ENCODE data around the gene SPG11.

GRCh38 chr15:44532689-44533088 is 130.8 kb downstream of the SPG11 start:
- TF ChIP-seq, protein P1, sequence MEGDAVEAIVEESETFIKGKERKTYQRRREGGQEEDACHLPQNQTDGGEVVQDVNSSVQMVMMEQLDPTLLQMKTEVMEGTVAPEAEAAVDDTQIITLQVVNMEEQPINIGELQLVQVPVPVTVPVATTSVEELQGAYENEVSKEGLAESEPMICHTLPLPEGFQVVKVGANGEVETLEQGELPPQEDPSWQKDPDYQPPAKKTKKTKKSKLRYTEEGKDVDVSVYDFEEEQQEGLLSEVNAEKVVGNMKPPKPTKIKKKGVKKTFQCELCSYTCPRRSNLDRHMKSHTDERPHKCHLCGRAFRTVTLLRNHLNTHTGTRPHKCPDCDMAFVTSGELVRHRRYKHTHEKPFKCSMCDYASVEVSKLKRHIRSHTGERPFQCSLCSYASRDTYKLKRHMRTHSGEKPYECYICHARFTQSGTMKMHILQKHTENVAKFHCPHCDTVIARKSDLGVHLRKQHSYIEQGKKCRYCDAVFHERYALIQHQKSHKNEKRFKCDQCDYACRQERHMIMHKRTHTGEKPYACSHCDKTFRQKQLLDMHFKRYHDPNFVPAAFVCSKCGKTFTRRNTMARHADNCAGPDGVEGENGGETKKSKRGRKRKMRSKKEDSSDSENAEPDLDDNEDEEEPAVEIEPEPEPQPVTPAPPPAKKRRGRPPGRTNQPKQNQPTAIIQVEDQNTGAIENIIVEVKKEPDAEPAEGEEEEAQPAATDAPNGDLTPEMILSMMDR (conservative IDR thresholded peaks at IDR 0.05; ENCODE audit: low read length): peak; percentile 49
- no peak for TF ChIP-seq EZH2phosphoT487 (IDR thresholded peaks at IDR 0.05; ENCODE audit: borderline replicate concordance)
